GM12878 (cell line): Measurements from ENCODE around the gene NLGN1.
"Not testable (repeated sequence)": the region's sequence is repeated elsewhere in the genome, so short reads cannot be mapped to it uniquely, and the experiment has no call there.

Experiments
- BCL11A ChIP-seq: IDR thresholded peaks from 2 replicates; pipeline ENCODE4 v1.6.1; 2011; ENCODE audit warnings: low read depth, low read length
- ETV6 ChIP-seq, 2 experiments: fragments of 450-650 bp in 1 of 2; IDR thresholded peaks in 1 of 2; conservative IDR thresholded peaks in 1 of 2; 2 replicates each; pipeline ENCODE4 v1.6.1; 2014; ENCODE audit warnings: antibody characterized with exemption in 1 of 2, borderline replicate concordance in 1 of 2, low read depth in 1 of 2, mild to moderate bottlenecking in 1 of 2, moderate library complexity in 1 of 2
- EZH2 ChIP-seq: IDR thresholded peaks from 2 replicates; pipeline ENCODE4 v1.6.1; 2012; ENCODE audit warnings: low read depth, mild to moderate bottlenecking, control low read depth, inconsistent platforms, low read length, borderline replicate concordance; ENCODE audit not compliant: control insufficient read depth
- LARP7 ChIP-seq: fragments of 450-650 bp; IDR thresholded peaks from 2 replicates; pipeline ENCODE4 v1.6.1; 2017; ENCODE audit warnings: mild to moderate bottlenecking
- NR2C1 ChIP-seq: fragments of 450-650 bp; IDR thresholded peaks from 2 replicates; pipeline ENCODE4 v1.6.1; 2017; ENCODE audit warnings: antibody characterized with exemption, mild to moderate bottlenecking, moderate library complexity
- POLR2A ChIP-seq: IDR thresholded peaks from 2 replicates; pipeline ENCODE4 v1.6.1; 2011; ENCODE audit warnings: low read depth, mild to moderate bottlenecking, low read length
- POLR2AphosphoS5 ChIP-seq: IDR thresholded peaks from 2 replicates; pipeline ENCODE4 v1.6.1; 2011; ENCODE audit warnings: mild to moderate bottlenecking, low read length, inconsistent platforms
- RCOR1 ChIP-seq: conservative IDR thresholded peaks from 2 replicates; pipeline ENCODE4 v1.6.1; 2012; ENCODE audit warnings: low read depth, low read length, improper control_type of control experiment
- SIN3A ChIP-seq: IDR thresholded peaks from 2 replicates; pipeline ENCODE4 v1.6.1; 2012; ENCODE audit warnings: low read depth, low read length, improper control_type of control experiment
- SUZ12 ChIP-seq: fragments of 200-600 bp; sonication (generic); IDR thresholded peaks from one replicate; pipeline ENCODE4 v1.6.1; 2018; ENCODE audit warnings: antibody characterized with exemption, mild to moderate bottlenecking; ENCODE audit not compliant: unreplicated experiment
- TF ChIP-seq, protein P1 (sequence below), 3 experiments: IDR thresholded peaks in 2 of 3; conservative IDR thresholded peaks in 1 of 3; 2 replicates each; pipeline ENCODE4 v1.5.1; 2011; ENCODE audit warnings: low read depth in 3 of 3, low read length in 3 of 3, mild to moderate bottlenecking in 3 of 3, control low read depth in 2 of 3, moderate library complexity in 2 of 3, inconsistent platforms in 1 of 3, mixed read lengths in 1 of 3; ENCODE audit not compliant: control insufficient read depth in 2 of 3, insufficient read depth in 1 of 3; ENCODE audit errors: extremely low read depth in 1 of 3
- TF ChIP-seq, protein P2 (sequence below): IDR thresholded peaks from 2 replicates; pipeline ENCODE4 v1.6.1; 2012; ENCODE audit warnings: low read depth, low read length, improper control_type of control experiment
- TF ChIP-seq, protein P3 (sequence below): IDR thresholded peaks from 2 replicates; pipeline ENCODE4 v1.6.1; 2012; ENCODE audit warnings: mild to moderate bottlenecking, low read depth, low read length
- TF ChIP-seq, protein P4 (sequence below): IDR thresholded peaks from 2 replicates; pipeline ENCODE4 v1.6.1; 2012; ENCODE audit warnings: low read length, inconsistent platforms

DNA sequence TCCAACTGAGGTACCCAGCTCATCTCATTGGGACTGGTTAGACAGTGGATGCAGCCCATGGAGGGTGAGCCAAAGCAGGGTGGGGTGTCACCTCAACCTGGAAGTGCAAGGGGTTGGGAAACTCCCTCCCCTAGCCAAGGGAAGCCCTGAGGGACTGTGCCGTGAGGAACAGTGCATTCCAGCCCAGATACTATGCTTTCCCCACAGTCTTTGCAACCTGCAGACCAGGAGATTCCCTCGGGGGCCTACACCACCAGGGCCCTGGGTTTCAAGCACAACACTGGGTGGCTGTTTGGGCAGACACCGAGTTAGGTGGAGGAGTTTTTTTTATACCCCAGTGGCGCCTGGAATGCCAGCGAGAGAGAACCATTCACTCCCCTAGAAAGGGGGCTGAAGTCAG is 15.6 kb upstream of the NLGN1 start:
- TF ChIP-seq BCL11A; SIN3A; ETV6 (conservative IDR thresholded peaks at IDR 0.05 in 1 of 2, IDR thresholded peaks at IDR 0.05 in 1 of 2; ENCODE audit: borderline replicate concordance in 1 of 2, low read depth in 1 of 2); NR2C1; POLR2AphosphoS5; SUZ12; POLR2A; EZH2; RCOR1; LARP7: not testable (repeated sequence)
- TF ChIP-seq, protein P1, sequence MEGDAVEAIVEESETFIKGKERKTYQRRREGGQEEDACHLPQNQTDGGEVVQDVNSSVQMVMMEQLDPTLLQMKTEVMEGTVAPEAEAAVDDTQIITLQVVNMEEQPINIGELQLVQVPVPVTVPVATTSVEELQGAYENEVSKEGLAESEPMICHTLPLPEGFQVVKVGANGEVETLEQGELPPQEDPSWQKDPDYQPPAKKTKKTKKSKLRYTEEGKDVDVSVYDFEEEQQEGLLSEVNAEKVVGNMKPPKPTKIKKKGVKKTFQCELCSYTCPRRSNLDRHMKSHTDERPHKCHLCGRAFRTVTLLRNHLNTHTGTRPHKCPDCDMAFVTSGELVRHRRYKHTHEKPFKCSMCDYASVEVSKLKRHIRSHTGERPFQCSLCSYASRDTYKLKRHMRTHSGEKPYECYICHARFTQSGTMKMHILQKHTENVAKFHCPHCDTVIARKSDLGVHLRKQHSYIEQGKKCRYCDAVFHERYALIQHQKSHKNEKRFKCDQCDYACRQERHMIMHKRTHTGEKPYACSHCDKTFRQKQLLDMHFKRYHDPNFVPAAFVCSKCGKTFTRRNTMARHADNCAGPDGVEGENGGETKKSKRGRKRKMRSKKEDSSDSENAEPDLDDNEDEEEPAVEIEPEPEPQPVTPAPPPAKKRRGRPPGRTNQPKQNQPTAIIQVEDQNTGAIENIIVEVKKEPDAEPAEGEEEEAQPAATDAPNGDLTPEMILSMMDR (IDR thresholded peaks at IDR 0.05 in 2 of 3, conservative IDR thresholded peaks at IDR 0.05 in 1 of 3; ENCODE audit: control insufficient read depth in 2 of 3, extremely low read depth in 1 of 3, insufficient read depth in 1 of 3, low read depth in 3 of 3, low read length in 3 of 3): not testable (repeated sequence)
- TF ChIP-seq, protein P2, sequence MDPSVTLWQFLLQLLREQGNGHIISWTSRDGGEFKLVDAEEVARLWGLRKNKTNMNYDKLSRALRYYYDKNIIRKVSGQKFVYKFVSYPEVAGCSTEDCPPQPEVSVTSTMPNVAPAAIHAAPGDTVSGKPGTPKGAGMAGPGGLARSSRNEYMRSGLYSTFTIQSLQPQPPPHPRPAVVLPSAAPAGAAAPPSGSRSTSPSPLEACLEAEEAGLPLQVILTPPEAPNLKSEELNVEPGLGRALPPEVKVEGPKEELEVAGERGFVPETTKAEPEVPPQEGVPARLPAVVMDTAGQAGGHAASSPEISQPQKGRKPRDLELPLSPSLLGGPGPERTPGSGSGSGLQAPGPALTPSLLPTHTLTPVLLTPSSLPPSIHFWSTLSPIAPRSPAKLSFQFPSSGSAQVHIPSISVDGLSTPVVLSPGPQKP: not testable (repeated sequence)
- TF ChIP-seq, protein P3, sequence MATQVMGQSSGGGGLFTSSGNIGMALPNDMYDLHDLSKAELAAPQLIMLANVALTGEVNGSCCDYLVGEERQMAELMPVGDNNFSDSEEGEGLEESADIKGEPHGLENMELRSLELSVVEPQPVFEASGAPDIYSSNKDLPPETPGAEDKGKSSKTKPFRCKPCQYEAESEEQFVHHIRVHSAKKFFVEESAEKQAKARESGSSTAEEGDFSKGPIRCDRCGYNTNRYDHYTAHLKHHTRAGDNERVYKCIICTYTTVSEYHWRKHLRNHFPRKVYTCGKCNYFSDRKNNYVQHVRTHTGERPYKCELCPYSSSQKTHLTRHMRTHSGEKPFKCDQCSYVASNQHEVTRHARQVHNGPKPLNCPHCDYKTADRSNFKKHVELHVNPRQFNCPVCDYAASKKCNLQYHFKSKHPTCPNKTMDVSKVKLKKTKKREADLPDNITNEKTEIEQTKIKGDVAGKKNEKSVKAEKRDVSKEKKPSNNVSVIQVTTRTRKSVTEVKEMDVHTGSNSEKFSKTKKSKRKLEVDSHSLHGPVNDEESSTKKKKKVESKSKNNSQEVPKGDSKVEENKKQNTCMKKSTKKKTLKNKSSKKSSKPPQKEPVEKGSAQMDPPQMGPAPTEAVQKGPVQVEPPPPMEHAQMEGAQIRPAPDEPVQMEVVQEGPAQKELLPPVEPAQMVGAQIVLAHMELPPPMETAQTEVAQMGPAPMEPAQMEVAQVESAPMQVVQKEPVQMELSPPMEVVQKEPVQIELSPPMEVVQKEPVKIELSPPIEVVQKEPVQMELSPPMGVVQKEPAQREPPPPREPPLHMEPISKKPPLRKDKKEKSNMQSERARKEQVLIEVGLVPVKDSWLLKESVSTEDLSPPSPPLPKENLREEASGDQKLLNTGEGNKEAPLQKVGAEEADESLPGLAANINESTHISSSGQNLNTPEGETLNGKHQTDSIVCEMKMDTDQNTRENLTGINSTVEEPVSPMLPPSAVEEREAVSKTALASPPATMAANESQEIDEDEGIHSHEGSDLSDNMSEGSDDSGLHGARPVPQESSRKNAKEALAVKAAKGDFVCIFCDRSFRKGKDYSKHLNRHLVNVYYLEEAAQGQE: not testable (repeated sequence)
- TF ChIP-seq, protein P4, sequence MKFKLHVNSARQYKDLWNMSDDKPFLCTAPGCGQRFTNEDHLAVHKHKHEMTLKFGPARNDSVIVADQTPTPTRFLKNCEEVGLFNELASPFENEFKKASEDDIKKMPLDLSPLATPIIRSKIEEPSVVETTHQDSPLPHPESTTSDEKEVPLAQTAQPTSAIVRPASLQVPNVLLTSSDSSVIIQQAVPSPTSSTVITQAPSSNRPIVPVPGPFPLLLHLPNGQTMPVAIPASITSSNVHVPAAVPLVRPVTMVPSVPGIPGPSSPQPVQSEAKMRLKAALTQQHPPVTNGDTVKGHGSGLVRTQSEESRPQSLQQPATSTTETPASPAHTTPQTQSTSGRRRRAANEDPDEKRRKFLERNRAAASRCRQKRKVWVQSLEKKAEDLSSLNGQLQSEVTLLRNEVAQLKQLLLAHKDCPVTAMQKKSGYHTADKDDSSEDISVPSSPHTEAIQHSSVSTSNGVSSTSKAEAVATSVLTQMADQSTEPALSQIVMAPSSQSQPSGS: not testable (repeated sequence)
